NCI-H1417 treated with DMSO at 0.1 percent for 48 hours (cell line): ENCODE measurements around the gene TFRC.
"Not testable (repeated sequence)": the region's sequence is repeated elsewhere in the genome, so short reads cannot be mapped to it uniquely, and the experiment has no call there.

Experiments used
- DNase-seq: peaks from one replicate; lab custom pipeline; 2025; lab: John Stamatoyannopoulos, UW

Gene TFRC

GRCh38 chr3:196004359-196005052, 77.4 kb downstream of the TFRC start:
- not testable (repeated sequence) for DNase-seq

DNA sequence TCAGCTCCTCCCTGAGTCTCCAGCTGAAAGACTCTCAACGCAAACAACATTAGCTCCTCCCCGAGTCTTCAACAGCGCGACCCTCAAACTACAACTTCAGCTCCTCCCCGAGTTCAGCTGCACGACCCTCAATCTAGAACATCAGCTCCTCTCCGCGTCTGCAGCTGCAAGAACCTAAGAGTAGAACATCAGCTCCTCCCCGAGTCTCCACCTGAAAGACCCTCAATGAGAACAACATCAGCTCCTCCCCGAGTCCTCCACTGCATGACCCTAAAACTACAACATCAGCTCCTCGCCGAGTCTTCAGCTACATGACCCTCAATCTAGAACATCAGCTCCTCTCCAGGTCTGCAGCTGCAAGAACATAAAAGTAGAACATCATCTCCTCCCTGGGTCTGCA, 78.3 kb downstream of the TFRC start:
- DNase-seq: no peak

- DNase-seq: not testable (repeated sequence)
Measured at GRCh38 chr3:196002721-196003120, 79.2 kb downstream of the TFRC start.

GRCh38 chr3:196001240-196001639, 80.7 kb downstream of the TFRC start:
- DNase-seq: not testable (repeated sequence)

DNA sequence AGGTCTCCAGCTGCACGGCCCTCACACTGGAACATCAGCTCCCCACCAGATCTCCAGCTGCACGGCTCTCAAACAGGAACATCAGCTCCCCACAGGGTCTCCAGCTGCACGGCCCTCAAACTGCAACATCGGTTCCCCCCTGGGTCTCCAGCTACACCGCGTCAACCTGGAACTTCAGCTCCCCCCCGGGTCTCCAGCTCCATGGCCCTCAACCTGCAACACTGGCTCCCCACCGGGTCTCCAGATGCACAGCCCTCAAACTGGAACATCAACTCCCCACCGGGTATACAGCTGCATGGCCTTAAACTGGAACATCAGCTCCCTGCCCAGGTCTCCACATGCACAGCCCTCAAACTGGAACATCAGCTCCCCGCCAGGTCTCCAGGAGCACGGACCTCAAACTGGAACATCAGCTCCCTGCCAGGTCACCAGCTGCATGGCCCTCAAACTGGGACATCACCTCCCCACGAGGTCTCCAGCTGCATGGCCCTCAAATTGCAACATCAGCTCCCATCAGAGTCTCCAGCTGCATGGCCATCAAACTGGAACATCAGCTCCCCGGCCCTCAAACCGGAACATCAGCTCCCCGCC, 81.4 kb downstream of the TFRC start:
- not testable (repeated sequence) for DNase-seq

DNA sequence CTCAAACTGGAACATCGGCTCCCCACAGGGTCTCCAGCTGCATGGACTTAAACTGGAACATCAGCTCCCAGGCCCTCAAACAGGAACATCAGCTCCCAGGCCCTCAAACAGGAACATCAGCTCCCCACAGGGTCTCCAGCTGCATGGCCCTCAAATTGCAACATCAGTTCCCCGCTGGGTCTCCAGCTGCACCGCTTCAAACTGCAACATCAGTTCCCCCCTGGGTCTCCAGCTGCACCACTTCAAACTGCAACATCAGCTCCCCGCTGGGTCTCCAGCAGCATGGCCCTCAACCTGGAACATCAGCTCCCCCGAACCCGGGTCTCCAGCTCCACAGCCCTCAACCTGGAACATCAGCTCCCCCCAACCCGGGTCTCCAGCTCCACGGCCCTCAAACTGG, 82.0 kb downstream of the TFRC start:
- no peak for DNase-seq
